ENCODE measurements around the gene C16orf95. TPM values are rescaled to one million over a fixed set of nuclear protein-coding genes. Genes with fewer than 3 reads are reported as not detected.
A peak's percentile ranks its signal among the peaks of the same experiment; 100 is the strongest.

C16orf95 gene
- total RNA-seq, 2 donors from 2014 or later: 0.91 to 8.0 TPM

- Histone ChIP-seq H3K4me1 (replicated peaks) (peaks cover 6% of the 10 kb centered on the region), H3K36me3 (no peaks in the 10 kb centered on the region), H3K27ac (no peak overlapping the region), H3K9me3 (no peaks in the 10 kb centered on the region), H3K27me3 (replicated peaks; ENCODE audit: insufficient read depth) (no peaks in the 10 kb centered on the region), H3K4me3 (no peak overlapping the region)
- TF ChIP-seq, protein P1, sequence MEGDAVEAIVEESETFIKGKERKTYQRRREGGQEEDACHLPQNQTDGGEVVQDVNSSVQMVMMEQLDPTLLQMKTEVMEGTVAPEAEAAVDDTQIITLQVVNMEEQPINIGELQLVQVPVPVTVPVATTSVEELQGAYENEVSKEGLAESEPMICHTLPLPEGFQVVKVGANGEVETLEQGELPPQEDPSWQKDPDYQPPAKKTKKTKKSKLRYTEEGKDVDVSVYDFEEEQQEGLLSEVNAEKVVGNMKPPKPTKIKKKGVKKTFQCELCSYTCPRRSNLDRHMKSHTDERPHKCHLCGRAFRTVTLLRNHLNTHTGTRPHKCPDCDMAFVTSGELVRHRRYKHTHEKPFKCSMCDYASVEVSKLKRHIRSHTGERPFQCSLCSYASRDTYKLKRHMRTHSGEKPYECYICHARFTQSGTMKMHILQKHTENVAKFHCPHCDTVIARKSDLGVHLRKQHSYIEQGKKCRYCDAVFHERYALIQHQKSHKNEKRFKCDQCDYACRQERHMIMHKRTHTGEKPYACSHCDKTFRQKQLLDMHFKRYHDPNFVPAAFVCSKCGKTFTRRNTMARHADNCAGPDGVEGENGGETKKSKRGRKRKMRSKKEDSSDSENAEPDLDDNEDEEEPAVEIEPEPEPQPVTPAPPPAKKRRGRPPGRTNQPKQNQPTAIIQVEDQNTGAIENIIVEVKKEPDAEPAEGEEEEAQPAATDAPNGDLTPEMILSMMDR (IDR thresholded peaks at IDR 0.05): no peak
- TF ChIP-seq POLR2AphosphoS5 (IDR thresholded peaks at IDR 0.05) (no peak), POLR2A (IDR thresholded peaks at IDR 0.05) (no peak)
- intact Hi-C loops (cut with DNase I): no loop called here
- WGBS: 83% methylated on average over 12 of the region's 12 CpGs
- DNase-seq (ENCODE audit: low spot score): no peak
Measured at GRCh38 chr16:87320510-87321227, 3.5 kb upstream of the C16orf95 start.

GRCh38 chr16:87319997-87320491 is 2.9 kb upstream of the C16orf95 start:
- H3K9me3 ChIP-seq: no peaks in the 10 kb centered on the region
- H3K27ac ChIP-seq: no peak overlapping the region
- no peaks in the 10 kb centered on the region for H3K27me3 ChIP-seq (replicated peaks; ENCODE audit: insufficient read depth)
- DNase-seq (ENCODE audit: low spot score): no peak
- peaks cover 6% of the 10 kb centered on the region for H3K4me1 ChIP-seq (replicated peaks)
- H3K36me3 ChIP-seq: no peaks in the 10 kb centered on the region
- intact Hi-C loops (cut with DNase I): loop anchor here (10.0 kb wide), 1 partner anchor 175 kb away; the partner anchor contains the start of gene ZCCHC14
- TF ChIP-seq, protein P1 (IDR thresholded peaks at IDR 0.05): no peak
- TF ChIP-seq POLR2AphosphoS5 (IDR thresholded peaks at IDR 0.05) (no peak), POLR2A (IDR thresholded peaks at IDR 0.05) (no peak)
- 86% methylated on average over 7 of the region's 7 CpGs for WGBS
- no peak overlapping the region for H3K4me3 ChIP-seq

GRCh38 chr16:87319011-87319410 is 1.8 kb upstream of the C16orf95 start:
- H3K4me3 ChIP-seq: no peak overlapping the region
- TF ChIP-seq, protein P1 (IDR thresholded peaks at IDR 0.05): no peak
- no peak for TF ChIP-seq POLR2A (IDR thresholded peaks at IDR 0.05)
- TF ChIP-seq POLR2AphosphoS5 (IDR thresholded peaks at IDR 0.05): no peak
- intact Hi-C loops (cut with DNase I): loop anchor here (10.0 kb wide), 1 partner anchor 176 kb away; the partner anchor contains the start of gene ZCCHC14
- H3K9me3 ChIP-seq: no peaks in the 10 kb centered on the region
- no peak overlapping the region for H3K27ac ChIP-seq
- no peaks in the 10 kb centered on the region for H3K27me3 ChIP-seq (replicated peaks; ENCODE audit: insufficient read depth)
- no peaks in the 10 kb centered on the region for H3K36me3 ChIP-seq
- peaks cover 6% of the 10 kb centered on the region for H3K4me1 ChIP-seq (replicated peaks)
- no peak for DNase-seq (ENCODE audit: low spot score)

GRCh38 chr16:87317750-87318644 is 805 bp upstream of the C16orf95 start:
- Histone ChIP-seq H3K27me3 (replicated peaks; ENCODE audit: insufficient read depth) (no peaks in the 10 kb centered on the region), H3K4me3 (peak overlapping the region; percentile 88 to 99), H3K27ac (peak overlapping the region; percentile 80 to 90), H3K9me3 (no peaks in the 10 kb centered on the region), H3K4me1 (replicated peaks) (peaks cover 6% of the 10 kb centered on the region), H3K36me3 (no peaks in the 10 kb centered on the region)
- DNase-seq (ENCODE audit: low spot score): no peak
- 6% methylated on average over 28 of the region's 28 CpGs for WGBS
- no peak for TF ChIP-seq POLR2AphosphoS5 (IDR thresholded peaks at IDR 0.05)
- TF ChIP-seq POLR2A (IDR thresholded peaks at IDR 0.05): no peak
- intact Hi-C loops (cut with DNase I): loop anchor here (2.0 to 10.0 kb wide), 2 partner anchors 75 to 177 kb away; partner anchors contain the start of genes MAP1LC3B and ZCCHC14

GRCh38 chr16:87316450-87316922 is 706 bp downstream of the C16orf95 start:
- WGBS: 98% methylated on average over 4 of the region's 4 CpGs
- Histone ChIP-seq H3K36me3 (no peaks in the 10 kb centered on the region), H3K4me1 (replicated peaks) (peaks cover 6% of the 10 kb centered on the region), H3K4me3 (peak overlapping the region; percentile 88 to 99), H3K27ac (peak overlapping the region; percentile 80 to 90), H3K27me3 (replicated peaks; ENCODE audit: insufficient read depth) (no peaks in the 10 kb centered on the region), H3K9me3 (no peaks in the 10 kb centered on the region)
- no peak for DNase-seq (ENCODE audit: low spot score)
- no peak for TF ChIP-seq POLR2A (IDR thresholded peaks at IDR 0.05)
- TF ChIP-seq, protein P1 (IDR thresholded peaks at IDR 0.05): no peak
- TF ChIP-seq POLR2AphosphoS5 (IDR thresholded peaks at IDR 0.05): no peak
- intact Hi-C loops (cut with DNase I): loop anchor here (2.0 to 10.0 kb wide), 2 partner anchors 76 to 178 kb away; partner anchors contain the start of genes MAP1LC3B and ZCCHC14

Measured in prostate gland (tissue), 2 donors.